ACC112 (cell line): ENCODE results near the gene BUD31.

Source experiments
- H2AFZ ChIP-seq: fragments of 200-600 bp; sonication (generic); one replicate; pipeline ENCODE4 v1.6.0; 2017; ENCODE audit warnings: antibody characterized with exemption, low read length; ENCODE audit not compliant: unreplicated experiment
- H3K27ac ChIP-seq: fragments of 200-600 bp; sonication (generic); 2 replicates; pipeline ENCODE4 v1.5.1; 2014; ENCODE audit warnings: low read depth, mild to moderate bottlenecking, antibody characterized with exemption, low read length, moderate library complexity
- H3K27me3 ChIP-seq: fragments of 200-600 bp; sonication (generic); 2 replicates; pipeline ENCODE4 v1.6.1; 2014; ENCODE audit warnings: mild to moderate bottlenecking, antibody characterized with exemption, low read length, moderate library complexity, mixed read lengths; ENCODE audit not compliant: insufficient read depth
- H3K36me3 ChIP-seq: fragments of 200-600 bp; sonication (generic); 2 replicates; pipeline ENCODE4 v1.6.1; 2016; ENCODE audit warnings: mild to moderate bottlenecking, antibody characterized with exemption, low read length, moderate library complexity, mixed read lengths; ENCODE audit not compliant: insufficient read depth
- H3K4me1 ChIP-seq: fragments of 200-600 bp; sonication (generic); one replicate; pipeline ENCODE4 v1.6.1; 2016; ENCODE audit warnings: low read length, mixed read lengths; ENCODE audit not compliant: insufficient read depth, unreplicated experiment, control insufficient read depth
- H3K4me3 ChIP-seq: fragments of 200-600 bp; sonication (generic); 2 replicates; pipeline ENCODE4 v1.5.1; 2014; ENCODE audit warnings: mild to moderate bottlenecking, low read depth, low read length
- H3K79me2 ChIP-seq: fragments of 200-600 bp; sonication (generic); one replicate; pipeline ENCODE4 v1.6.0; 2016; ENCODE audit warnings: low read length; ENCODE audit not compliant: control insufficient read depth, unreplicated experiment, insufficient read depth

Gene BUD31

GRCh38 chr7:99437946-99438572 lies 29.3 kb downstream of the BUD31 start:
- peaks cover 5% of the 10 kb centered on the region for H3K36me3 ChIP-seq
- H3K4me1 ChIP-seq: peaks cover 12% of the 10 kb centered on the region
- H3K27me3 ChIP-seq: no peaks in the 10 kb centered on the region
- peak overlapping the region; percentile 13 for H3K27ac ChIP-seq
- peak overlapping the region; percentile 71 for H2AFZ ChIP-seq
- H3K79me2 ChIP-seq: peaks cover 47% of the 10 kb centered on the region
- H3K4me3 ChIP-seq: peak overlapping the region; percentile 84

GRCh38 chr7:99438573-99439480 lies 30.1 kb downstream of the BUD31 start, which contains the start of the genes CPSF4 and PTCD1:
TSS of gene CPSF4 (plus strand) at chr7:99438943. CDS start at chr7:99439083, 140 bp downstream.
TSS of gene PTCD1 (minus strand) at chr7:99438798. CDS start at chr7:99435242, 3,556 bp downstream.
- Histone ChIP-seq H3K79me2 (peaks cover 47% of the 10 kb centered on the region), H3K4me1 (peaks cover 12% of the 10 kb centered on the region), H3K4me3 (peak within 1 kb of the TSS; percentile 84), H3K27me3 (no peaks in the 10 kb centered on the region), H3K36me3 (peaks cover 9% of the 10 kb centered on the region), H2AFZ (peak within 1 kb of the TSS; percentile 97), H3K27ac (peak within 1 kb of the TSS; percentile 59)

DNA sequence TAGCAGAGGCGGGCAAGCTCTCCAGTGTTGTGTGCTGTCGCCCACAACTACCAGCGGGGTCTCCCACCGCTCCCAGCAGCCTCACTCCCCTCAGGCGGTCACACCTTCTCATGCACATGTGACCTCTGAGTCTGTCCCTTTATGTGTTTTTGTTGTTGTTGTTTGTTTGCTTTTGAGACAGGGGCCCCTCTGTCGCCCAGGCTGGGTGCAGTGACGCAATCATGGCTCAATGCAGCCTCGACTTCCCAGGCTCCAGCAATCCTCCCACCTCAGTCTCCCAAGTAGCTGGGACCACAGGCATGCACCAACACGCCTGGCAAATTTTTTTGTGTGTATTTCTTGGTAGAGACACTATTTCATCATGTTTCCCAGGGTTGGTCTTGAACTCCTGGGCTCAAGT lies 31.4 kb downstream of the BUD31 start:
- H3K4me3 ChIP-seq: peak overlapping the region; percentile 84
- H3K4me1 ChIP-seq: peaks cover 12% of the 10 kb centered on the region
- peaks cover 9% of the 10 kb centered on the region for H3K36me3 ChIP-seq
- no peak overlapping the region for H2AFZ ChIP-seq
- 0 out of 2 replicates have a peak overlapping the region, but pooled peaks have one; percentile 8 for H3K27ac ChIP-seq
- peaks cover 47% of the 10 kb centered on the region for H3K79me2 ChIP-seq
- no peaks in the 10 kb centered on the region for H3K27me3 ChIP-seq

DNA sequence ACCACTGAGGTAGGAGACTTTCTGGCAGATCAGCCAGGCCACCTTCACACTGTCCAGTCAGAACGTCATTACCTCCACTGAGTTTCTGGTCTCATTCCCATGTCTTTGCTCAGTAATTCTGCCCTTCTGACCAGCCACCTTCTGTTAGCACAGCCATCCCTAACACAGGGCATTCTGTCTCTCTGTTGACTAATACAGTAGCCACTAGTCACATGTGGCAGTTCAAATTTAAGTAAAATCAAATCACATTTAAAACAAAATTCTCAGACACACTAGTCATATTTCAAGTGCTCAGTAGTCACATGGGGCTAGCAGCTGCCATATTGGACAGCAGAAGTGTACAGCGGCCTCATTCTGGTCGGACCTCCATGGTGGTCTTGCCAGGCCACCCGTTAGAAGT lies 37.3 kb downstream of the BUD31 start:
- peaks cover 25% of the 10 kb centered on the region for H3K36me3 ChIP-seq
- no peak overlapping the region for H3K27ac ChIP-seq
- no peaks in the 10 kb centered on the region for H3K27me3 ChIP-seq
- H3K79me2 ChIP-seq: peaks cover 6% of the 10 kb centered on the region
- H3K4me3 ChIP-seq: no peak overlapping the region
- H3K4me1 ChIP-seq: no peaks in the 10 kb centered on the region
- H2AFZ ChIP-seq: no peak overlapping the region

DNA sequence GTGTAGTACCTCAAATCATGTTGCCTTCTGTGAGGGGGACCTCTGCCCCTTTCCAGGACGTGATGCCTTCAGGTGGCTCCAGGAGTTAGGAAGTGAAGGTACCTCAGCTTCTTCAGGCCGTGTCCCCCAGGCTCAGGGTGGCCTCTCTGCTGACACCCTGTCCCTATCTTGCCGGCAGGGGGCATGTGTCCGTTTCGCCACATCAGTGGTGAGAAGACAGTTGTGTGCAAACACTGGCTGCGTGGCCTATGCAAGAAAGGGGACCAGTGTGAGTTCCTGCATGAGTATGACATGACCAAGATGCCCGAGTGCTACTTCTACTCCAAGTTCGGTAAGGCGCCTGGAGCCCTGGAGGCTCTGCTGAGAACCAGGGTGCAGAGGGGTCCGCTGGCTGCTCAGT lies 39.2 kb downstream of the BUD31 start:
- Histone ChIP-seq H3K36me3 (peaks cover 21% of the 10 kb centered on the region), H3K4me1 (no peaks in the 10 kb centered on the region), H3K27ac (no peak overlapping the region), H3K79me2 (peaks cover 1% of the 10 kb centered on the region), H3K27me3 (no peaks in the 10 kb centered on the region), H2AFZ (no peak overlapping the region), H3K4me3 (no peak overlapping the region)

- peaks cover 19% of the 10 kb centered on the region for H3K36me3 ChIP-seq
- H3K27me3 ChIP-seq: no peaks in the 10 kb centered on the region
- H3K79me2 ChIP-seq: no peaks in the 10 kb centered on the region
- H2AFZ ChIP-seq: no peak overlapping the region
- H3K27ac ChIP-seq: no peak overlapping the region
- no peak overlapping the region for H3K4me3 ChIP-seq
- no peaks in the 10 kb centered on the region for H3K4me1 ChIP-seq
Measured at GRCh38 chr7:99448855-99449254, 40.1 kb downstream of the BUD31 start.

- no peaks in the 10 kb centered on the region for H3K27me3 ChIP-seq
- no peak overlapping the region for H3K27ac ChIP-seq
- peaks cover 24% of the 10 kb centered on the region for H3K36me3 ChIP-seq
- H2AFZ ChIP-seq: no peak overlapping the region
- no peak overlapping the region for H3K4me3 ChIP-seq
- no peaks in the 10 kb centered on the region for H3K4me1 ChIP-seq
- H3K79me2 ChIP-seq: no peaks in the 10 kb centered on the region
Measured at GRCh38 chr7:99449326-99449725, 40.6 kb downstream of the BUD31 start.

DNA sequence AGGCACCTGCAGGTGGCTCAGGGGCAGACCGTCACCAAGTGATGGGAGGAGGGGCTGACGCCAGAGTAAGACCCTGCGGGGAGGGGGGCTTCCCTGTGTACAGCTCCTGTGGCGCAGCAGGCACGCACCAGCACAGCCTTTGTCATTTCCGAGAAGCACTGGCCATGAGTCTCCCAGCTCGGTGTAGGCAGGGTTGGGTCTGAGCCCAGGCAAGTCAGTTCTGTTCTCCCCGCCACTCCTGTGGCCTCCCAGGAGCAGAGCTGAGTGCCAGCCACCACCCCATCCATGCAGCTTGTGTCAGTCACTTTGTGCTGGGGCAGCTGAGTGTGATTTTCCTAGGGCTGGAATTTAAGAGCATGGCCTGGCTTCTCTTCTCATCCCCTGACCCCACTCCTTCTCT lies 43.2 kb downstream of the BUD31 start:
- Histone ChIP-seq H3K36me3 (peaks cover 20% of the 10 kb centered on the region; the same call in 1 of the 2 replicates), H3K27me3 (no peaks in the 10 kb centered on the region), H3K27ac (no peak overlapping the region), H2AFZ (no peak overlapping the region), H3K4me1 (no peaks in the 10 kb centered on the region), H3K79me2 (no peaks in the 10 kb centered on the region), H3K4me3 (no peak overlapping the region)

DNA sequence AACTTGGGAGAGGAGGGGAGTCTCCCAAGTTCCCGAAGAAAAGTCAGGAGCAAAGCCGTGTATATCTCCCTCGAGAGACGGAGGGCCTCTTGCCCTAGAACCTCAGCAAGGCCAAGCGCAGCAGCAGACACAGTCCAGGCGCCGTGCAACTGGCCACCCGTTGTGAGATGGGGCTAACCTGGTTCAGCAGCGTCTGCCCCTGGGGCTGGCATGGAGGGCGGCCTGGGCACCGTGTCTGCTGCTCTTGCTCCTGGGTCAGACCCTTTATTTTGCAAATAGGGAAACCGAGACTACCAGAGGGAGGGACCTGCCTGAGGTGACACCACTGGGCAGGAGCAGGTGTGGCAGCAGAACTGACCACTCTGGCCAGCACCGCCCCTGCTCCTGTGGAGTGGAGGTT lies 43.8 kb downstream of the BUD31 start:
- no peaks in the 10 kb centered on the region for H3K79me2 ChIP-seq
- H3K27ac ChIP-seq: no peak overlapping the region
- peaks cover 20% of the 10 kb centered on the region; the same call in 1 of the 2 replicates for H3K36me3 ChIP-seq
- H3K27me3 ChIP-seq: no peaks in the 10 kb centered on the region
- no peaks in the 10 kb centered on the region for H3K4me1 ChIP-seq
- H2AFZ ChIP-seq: no peak overlapping the region
- H3K4me3 ChIP-seq: no peak overlapping the region

- Histone ChIP-seq H3K27me3 (no peaks in the 10 kb centered on the region), H2AFZ (no peak overlapping the region), H3K4me1 (no peaks in the 10 kb centered on the region), H3K27ac (no peak overlapping the region), H3K36me3 (peaks cover 20% of the 10 kb centered on the region; the same call in 1 of the 2 replicates), H3K4me3 (no peak overlapping the region), H3K79me2 (no peaks in the 10 kb centered on the region)
Measured at GRCh38 chr7:99453105-99453504, 44.3 kb downstream of the BUD31 start.
